ENCODE results near the gene ATG9B. TPM values are rescaled to one million over a fixed set of nuclear protein-coding genes. Genes with fewer than 3 reads are reported as not detected.
"Not testable (repeated sequence)": the region's sequence is repeated elsewhere in the genome, so short reads cannot be mapped to it uniquely, and the experiment has no call there.

ATG9B gene
- polyA plus RNA-seq, 1 donor: 0.72 TPM

GRCh38 chr7:151058781-151059366 is 34.6 kb upstream of the ATG9B start:
- no peak for DNase-seq

- DNase-seq: peak; percentile 99
Observed at GRCh38 chr7:151057989-151058780, 33.9 kb upstream of the ATG9B start.

- no peak for DNase-seq
Observed at GRCh38 chr7:151057506-151057988, 33.3 kb upstream of the ATG9B start, which contains the start of gene CDK5. Gene CDK5, minus strand, starts transcription at chr7:151057897. Its CDS starts 49 bp downstream, at chr7:151057848.

GRCh38 chr7:151056666-151057505 is 32.6 kb upstream of the ATG9B start:
- DNase-seq: no peak

- no peak for DNase-seq
Observed at GRCh38 chr7:151056283-151056665, 32.0 kb upstream of the ATG9B start.

- no peak for DNase-seq
Observed at GRCh38 chr7:151053751-151054150, 29.5 kb upstream of the ATG9B start.

- no peak for DNase-seq
Observed at GRCh38 chr7:151053096-151053495, 28.8 kb upstream of the ATG9B start.

- peak; percentile 81 for DNase-seq
Observed at GRCh38 chr7:151051108-151051507, 26.8 kb upstream of the ATG9B start.

GRCh38 chr7:151048911-151049463 is 24.7 kb upstream of the ATG9B start:
- no peak for DNase-seq

- DNase-seq: no peak
Observed at GRCh38 chr7:151047976-151048815, 23.9 kb upstream of the ATG9B start, which contains the start of gene ASIC3. Gene ASIC3, plus strand, starts transcription at chr7:151048531. Its CDS starts 355 bp downstream, at chr7:151048886.

GRCh38 chr7:151046603-151047573 is 22.6 kb upstream of the ATG9B start:
- no peak for DNase-seq

GRCh38 chr7:151045967-151046366 is 21.7 kb upstream of the ATG9B start:
- no peak for DNase-seq

- no peak for DNase-seq
Observed at GRCh38 chr7:151045262-151045661, 21.0 kb upstream of the ATG9B start.

- DNase-seq: no peak
Observed at GRCh38 chr7:151043959-151044358, 19.7 kb upstream of the ATG9B start.

- DNase-seq: not testable (repeated sequence)
Observed at GRCh38 chr7:151043449-151043848, 19.2 kb upstream of the ATG9B start.

- no peak for DNase-seq
Observed at GRCh38 chr7:151040616-151041375, 16.5 kb upstream of the ATG9B start.

- no peak for DNase-seq
Observed at GRCh38 chr7:151039850-151040548, 15.7 kb upstream of the ATG9B start.

- DNase-seq: no peak
Observed at GRCh38 chr7:151038951-151039849, 14.9 kb upstream of the ATG9B start.
